Stimulated activated CD4-positive, alpha-beta T cell treated with anti-CD3 and anti-CD28 coated beads, TNF-alpha, amount 100 ng/mL, for 48 hours (primary cell): ENCODE measurements around the gene HSPA13.
"Not testable (repeated sequence)": the region's sequence is repeated elsewhere in the genome, so short reads cannot be mapped to it uniquely, and the experiment has no call there.

Experiments used
- DNase-seq, 3 donors: peaks; one replicate each; pipeline ENCODE4 v3.0.0-alpha.2; 2020; ENCODE audit warnings: low read depth in 3 of 3

HSPA13 gene, protein sequence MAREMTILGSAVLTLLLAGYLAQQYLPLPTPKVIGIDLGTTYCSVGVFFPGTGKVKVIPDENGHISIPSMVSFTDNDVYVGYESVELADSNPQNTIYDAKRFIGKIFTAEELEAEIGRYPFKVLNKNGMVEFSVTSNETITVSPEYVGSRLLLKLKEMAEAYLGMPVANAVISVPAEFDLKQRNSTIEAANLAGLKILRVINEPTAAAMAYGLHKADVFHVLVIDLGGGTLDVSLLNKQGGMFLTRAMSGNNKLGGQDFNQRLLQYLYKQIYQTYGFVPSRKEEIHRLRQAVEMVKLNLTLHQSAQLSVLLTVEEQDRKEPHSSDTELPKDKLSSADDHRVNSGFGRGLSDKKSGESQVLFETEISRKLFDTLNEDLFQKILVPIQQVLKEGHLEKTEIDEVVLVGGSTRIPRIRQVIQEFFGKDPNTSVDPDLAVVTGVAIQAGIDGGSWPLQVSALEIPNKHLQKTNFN

DNA sequence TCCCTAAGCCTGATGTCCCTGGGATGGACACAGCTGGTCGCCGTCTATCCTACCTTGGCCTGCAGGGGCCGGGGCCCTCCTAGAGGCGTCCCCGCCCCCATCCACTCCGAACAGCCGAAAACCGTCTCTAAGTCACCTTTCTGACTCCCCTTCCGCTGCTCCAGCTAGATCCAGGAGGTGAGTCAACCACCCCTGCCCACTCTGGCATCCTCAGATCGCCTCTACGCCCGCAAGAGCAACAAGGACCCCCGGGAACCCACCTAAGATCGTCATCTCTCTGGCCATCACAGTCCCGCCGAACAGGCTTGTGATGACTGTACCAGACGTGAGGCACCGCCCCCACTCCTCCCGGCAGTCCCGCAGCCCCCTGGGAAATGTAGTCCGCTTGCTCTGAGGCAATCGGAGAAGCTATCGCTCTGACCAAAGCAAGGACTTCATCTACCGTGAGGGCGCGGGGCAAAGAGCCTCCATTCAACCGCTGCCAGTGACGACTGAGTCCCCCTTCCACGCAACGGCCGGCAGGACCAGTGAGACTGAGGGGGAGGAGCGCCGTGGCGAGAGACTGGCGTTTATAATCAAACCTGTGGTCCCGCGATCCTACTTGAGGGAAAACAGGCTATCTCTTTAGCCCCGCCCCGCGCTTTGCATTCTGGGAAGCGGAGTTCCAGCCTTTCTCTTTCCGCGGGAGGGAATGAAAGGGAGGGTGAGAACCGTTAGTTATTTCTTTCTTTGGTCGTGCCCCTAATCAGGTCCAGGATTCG is at the start of gene HSPA13:
HSPA13 (minus strand) TSS at position 312 of the 761 bp plus-strand sequence; CDS start at position 285, 27 bp downstream.
- peak; percentile 94 to 99 (median 96) for DNase-seq

DNA sequence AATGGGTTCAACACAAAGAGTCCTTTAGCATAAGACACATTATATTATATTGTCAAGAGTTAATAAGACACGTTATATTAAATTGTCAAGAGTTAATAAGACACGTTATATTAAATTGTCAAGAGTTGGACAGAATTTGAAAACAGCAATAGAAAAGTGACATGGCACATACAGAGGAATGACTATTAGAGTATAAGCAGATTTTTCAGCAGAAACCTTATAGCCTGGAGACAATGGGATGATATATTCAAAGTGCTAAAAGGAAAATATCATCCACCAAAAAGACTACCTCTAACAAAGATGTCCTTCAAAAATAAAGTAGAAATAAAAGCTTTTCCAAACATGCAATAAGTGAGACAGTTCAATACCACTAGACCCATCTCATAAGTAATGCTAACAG is 36.0 kb upstream of the HSPA13 start:
- no peak for DNase-seq

DNA sequence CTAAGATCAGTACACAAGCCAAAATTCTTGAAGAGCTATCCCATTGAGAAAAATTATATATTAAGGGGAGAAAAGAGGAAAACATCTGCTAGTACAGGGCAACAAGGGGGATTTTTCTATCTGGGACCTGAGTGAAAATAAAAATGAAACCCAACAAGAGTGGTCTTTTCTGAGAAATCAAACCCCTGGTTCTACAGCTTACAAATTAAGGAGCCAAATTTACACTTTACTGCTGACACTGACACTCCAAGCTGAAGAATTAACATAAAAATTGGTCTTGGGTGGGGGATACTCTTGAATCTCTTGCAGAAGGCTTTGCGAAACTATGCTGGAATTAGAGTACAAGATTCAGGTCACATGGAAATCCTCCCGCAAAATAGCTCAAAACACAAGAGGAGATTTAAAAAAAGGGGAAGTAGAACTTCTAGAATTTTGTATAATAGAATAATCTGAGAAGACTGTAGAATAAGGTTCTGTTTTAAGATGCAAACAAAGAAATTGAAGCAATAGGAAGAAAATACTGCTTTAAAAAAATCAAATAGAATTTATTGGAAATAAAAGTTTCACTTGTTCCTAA is 32.1 kb upstream of the HSPA13 start:
- DNase-seq: no peak

DNA sequence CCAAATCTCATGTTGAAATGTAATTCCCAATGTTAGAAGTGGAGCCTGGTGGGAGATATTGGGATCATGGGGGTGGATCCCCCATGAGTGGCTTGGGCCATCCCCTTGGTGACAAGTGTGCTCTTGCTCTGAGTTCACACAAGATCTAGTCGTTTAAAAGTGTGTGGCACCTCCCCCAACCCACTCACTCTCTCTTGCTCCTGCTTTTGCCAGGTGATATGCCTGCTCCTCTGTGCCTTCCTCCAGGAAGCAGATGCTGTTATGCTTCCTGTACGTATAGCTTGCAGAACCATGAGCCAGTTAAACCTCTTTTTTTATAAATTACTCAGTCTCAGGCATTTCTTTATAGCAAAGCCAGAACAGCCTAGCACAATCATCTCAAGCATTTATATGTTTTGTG is 23.0 kb upstream of the HSPA13 start:
- no peak for DNase-seq

DNA sequence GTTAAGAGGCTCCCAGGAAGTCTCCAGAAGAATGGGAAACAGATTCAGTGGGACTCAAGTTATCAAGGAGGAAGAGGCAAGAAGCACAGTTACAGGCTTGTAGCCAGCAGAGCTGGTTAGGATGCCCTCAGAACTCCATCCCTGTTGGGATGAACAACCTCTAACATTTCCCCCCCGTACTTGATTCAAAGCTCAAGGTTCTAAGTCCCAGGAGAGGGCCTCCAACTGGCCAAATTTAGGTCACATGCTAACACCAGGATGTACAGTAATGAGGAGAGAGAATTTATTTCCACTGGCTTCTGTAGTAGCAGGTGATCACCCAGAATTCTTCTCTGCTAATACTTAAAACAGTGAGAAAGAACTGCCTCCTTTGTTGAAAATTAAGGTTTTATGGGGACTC is 22.3 kb upstream of the HSPA13 start:
- DNase-seq: no peak

DNA sequence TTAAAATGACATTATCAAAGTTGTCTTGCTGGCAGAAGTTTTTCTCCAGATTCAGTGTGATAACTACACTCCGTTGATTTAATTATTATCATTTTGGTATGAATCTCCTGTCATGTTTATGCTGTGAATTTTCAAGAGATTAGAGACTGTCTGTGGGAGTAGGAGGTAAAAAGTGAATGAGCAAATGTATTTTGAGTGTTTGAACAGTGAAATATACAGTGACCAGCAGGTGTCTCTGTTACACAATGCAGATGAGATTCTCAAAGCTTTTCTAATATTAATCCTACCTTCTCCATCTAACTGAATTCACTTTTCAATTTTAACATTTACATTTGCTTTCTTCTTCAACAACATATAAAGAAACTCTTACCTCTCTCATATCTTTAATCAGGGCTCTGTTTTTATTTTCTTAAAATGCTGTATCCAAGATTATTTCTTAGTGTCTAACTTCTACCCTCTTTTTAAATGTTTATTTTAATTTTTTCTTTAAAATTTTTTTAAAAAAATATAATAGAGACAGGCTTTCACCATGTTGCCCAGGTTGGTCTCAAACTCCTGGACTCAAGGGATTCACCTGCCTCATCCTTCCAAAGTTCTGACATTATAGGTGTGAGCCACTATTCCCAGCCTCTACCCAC is 20.9 kb upstream of the HSPA13 start:
- no peak for DNase-seq

DNA sequence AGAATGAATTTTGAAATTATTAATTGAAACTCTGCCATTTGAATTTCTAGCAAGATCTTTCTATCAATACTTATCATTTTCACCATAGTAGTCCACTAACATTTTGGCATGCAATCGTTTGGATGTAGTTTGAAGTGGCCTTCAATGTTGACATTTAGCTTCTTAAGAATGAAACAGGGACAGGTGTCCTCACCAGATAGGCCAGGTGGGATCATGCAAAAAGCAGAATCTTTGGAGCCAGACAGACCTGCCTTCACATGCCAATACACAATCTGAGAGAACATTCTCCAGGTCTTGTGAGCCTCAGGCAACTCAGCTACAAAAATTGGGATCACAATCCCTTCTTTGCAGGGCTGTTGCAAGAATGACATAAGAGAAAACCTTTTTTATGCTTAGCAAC is 18.3 kb upstream of the HSPA13 start:
- no peak for DNase-seq

DNA sequence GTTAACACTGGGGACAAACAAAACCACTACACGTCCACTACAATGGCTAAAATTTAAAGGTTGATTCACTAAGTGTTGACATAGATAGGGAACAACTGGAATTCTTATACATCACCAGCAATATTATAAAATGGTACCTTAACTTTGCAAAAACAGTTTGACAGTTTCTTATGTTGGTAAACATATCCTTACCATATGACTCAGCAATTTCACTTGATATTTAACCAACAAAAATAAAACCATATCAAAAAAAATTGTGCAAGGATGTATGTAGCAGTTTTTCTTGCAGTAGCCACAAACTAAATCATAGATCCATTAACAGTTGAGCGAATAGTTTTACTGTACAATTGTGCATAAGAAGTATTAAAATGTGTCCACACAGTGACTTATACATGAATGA is 5.3 kb upstream of the HSPA13 start:
- no peak for DNase-seq

DNA sequence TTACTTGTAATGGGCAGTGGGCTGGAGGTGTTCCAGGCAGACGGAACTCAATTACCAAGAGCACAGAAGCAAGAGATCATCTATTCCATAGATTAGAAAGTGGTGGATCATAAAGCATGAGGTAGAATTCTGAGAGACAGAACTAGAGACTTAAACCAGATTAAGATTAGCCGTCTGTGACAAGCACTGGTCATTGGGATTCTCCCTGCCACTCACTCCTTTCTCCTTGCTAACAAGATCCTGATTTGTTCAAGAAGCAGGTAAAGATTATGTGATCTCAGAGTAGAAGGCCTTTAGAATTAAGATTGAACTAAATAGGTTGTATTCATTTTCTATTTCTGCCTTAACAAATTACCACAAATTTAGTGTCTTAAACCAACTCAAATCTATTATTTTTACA is 1.5 kb upstream of the HSPA13 start:
- DNase-seq: no peak

DNA sequence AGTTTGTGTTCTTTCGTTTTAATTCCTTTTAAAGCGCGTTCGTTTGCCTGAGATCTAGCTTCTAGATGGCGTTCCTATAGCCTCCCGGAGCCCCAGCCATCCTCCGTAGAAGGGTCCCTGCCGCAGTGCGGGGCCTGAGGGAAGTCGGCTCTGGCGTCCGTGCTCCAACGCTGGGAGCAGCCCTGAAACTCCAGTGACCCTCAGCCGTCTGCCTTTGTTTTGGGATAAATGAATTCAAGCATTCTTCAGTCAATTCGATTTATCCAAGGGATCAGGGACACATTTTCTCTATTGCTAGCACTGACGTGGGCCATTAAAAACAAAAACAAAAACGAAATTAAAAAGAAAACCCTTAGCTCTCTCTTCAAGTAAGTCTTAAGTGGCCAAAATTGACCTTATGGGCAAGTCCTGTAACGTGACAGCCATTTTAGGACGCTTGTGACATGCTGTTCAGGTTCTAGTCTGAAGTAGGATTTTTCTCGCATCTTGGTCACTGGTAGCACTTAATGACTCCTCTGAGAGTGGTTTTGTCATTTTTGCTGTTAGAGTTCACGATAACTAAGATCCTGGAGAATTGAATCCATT is 742 bp upstream of the HSPA13 start:
- no peak for DNase-seq

DNA sequence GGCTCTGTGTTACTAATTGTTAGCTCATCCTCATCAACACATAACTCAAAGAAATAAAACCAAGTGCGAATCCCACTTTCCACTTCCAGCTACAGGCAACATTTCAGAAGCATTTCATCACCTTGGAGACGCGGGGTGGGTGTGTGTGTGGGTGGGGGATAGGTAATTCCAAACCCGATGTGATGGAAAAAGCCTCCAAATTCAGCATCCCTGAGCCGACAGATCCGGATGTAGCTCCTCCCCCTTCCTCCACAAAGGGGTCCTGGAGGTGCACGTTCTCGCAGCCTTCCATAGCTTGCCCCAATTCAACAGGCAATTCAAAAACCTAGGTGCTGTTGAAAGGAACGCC is 486 bp downstream of the HSPA13 start:
- DNase-seq: peak; percentile 8 to 27 (median 15)

DNA sequence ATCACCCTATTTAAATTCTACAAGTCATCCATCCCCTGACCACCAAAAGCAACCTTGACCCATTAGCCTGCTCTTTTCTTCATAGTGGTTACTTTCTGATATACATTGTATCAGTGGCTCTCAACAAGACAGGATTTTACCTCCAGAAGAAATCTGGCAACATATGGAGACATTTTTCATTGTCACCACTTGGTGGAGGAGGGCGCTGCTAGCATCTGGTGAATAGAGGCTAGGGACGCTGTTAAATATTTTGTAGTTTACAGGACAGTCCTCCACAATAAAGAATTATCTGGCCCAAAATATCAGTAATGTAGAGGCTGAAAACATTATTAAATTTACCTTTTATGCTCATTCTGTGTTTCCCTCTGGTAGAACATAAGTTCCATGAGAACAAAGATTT is 6.1 kb downstream of the HSPA13 start:
- no peak for DNase-seq

DNA sequence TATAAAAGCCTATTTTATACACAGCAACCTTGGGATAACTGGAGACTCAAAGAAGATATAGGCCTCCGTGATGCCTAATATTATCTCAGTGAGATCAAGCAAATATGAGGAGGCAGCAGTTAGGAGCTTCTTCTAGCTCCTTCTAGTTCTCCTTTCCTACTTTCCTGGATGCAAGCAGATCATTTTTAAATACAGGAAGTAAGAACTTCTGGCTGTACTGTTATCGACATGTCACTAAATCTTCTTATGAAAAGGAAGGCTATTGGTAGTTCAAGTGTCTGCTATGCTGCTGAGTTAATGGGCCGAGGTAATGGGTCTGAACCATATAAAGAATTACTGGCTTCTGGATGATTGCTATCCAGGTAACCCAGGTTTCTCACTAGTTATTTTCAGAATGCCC is 15.9 kb downstream of the HSPA13 start:
- DNase-seq: no peak

DNA sequence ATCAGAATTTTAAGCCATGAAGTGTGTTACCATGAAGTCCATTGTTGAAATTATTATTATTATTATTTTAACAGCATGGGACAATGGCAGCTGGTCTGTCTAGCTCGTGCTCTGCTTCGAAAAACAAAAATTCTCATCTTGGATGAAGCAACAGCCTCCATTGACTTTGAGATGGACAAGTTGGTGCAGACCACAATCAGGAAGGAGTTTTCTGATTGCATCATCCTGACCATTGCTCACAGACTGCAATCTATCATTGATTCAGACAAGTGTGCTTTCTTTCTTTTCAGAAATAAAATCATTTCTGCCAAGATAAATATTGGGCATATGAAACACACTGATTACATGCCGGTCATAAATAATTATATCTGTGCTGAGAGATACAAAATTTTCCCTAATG is 21.0 kb downstream of the HSPA13 start:
- DNase-seq: no peak

DNA sequence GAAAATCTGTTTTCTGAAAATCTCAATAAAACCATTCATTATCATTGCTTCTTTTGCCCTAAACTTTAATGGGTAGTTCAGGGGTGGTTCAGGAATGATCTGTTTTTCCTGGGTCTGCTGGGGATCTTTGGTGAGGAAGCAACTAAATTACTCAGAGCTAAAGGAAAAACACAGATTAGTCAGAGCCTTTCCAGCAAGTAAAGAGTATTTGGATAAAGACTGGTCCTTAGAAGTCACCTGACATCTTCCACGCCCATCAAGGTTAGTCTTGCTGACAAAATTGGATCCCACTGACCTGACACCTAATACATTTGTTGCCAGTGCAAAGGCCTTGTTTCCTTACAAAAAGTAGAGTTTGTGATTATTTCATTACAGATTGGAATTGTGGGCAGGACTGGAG is 24.2 kb downstream of the HSPA13 start:
- DNase-seq: no peak

DNA sequence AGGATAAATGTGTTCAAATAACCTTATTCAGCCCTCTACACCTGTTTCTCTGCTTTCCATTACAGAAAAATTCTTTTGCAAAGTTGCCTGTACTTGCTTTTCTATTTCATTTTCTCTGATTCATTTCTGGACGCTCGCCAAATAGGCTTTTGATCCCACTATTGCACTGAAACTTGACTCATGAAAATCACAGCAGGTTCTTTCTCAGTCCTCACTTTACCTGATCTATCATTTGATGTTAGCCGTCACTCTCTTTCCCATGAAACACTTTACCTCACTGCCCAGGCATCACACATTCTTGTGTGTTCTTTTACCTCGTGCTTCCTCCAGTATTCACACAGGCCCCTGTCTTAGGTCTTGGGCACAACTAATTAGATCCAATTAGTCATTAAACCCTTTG is 26.2 kb downstream of the HSPA13 start:
- no peak for DNase-seq

DNA sequence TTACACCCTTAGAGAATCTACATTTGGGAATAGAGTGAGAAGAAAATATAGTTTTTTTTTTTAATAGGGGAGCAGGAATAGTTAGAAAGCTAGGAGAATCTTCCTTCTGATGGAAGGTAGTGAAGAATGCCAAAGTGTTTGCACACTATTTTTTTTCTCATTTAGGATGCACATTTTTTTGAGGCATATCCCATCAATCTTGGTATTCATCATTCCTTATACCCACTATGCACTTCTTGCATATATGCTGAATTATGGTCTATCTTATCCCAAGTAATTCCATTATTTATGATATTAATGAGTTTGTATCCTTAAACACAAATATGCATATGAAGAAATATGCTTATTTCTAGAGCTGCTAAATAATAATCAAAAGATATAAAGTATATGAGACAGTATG is 28.4 kb downstream of the HSPA13 start:
- no peak for DNase-seq

DNA sequence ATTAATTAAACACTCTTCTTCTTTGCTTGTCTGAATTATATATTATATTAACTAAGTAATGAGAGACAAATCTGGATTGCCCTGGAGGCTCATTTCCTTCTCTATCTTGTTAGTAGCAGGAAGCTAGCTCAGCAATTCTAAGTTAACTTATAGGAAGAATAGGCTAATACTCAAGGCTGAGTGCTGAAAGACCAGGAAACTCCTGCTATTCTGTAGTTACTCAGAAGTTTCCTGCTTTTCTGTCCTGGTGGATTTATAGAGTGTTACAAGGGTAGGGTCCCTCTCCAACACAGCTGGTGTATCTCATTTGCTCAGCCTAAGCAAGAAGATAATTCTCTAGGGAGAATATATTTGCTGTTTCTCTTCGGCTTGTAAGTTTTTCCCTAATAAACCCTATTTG is 29.2 kb downstream of the HSPA13 start:
- no peak for DNase-seq

DNA sequence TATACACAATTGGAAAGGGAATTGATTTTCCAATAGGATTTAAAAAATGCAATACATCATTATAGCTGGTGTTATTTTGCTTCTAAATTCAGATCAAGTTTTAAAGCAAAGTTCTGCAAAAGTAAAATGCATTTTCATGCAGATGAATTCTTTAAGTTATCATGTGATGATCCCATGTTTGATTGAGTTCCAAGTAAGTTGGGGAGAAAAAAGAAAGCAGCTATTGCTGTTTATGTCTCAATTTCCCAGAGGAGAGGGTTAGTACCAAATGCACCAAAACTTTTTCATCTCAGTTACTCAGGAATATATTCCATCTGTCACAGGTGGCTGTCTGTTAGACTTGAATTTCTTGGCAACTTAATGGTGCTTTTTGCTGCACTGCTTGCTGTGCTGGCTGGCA is 29.7 kb downstream of the HSPA13 start:
- DNase-seq: no peak

DNA sequence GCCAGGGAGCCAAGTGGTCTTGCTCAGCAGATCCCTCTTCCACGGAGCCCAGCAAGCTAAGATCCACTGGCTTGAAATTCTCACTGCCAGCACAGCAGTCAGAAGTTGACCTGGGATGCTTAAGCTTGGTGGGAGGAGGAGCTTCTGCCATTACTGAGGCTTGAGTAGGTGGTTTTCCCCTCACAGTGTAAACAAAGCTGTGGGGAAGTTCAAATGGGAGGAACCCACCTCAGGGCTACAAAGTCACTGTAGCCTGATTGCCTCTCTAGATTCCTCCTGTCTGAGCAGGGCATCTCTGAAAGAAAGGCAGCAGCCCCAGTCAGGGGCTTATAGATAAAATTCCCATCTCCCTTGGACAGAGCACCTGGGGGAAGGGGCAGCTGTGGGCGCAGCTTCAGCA is 55.6 kb downstream of the HSPA13 start:
- DNase-seq: not testable (repeated sequence)

DNA sequence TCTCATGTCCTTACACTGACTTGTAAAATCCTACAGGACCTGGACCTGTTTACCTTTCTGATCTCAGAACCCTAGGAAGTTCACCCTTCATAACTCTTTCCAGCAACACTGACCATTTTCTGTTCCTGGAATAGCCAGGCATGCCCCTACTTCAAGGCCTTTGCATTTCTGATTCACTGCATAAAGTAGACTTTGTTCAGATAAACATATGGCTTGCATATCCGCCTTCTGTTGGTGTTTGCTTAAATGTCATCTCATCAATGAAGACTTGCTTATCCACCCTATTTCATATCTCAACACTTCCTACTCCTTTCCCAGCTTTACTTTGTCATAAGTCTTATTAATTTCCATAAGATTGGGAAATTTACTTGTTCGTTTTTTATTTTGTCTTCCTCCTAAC is 57.4 kb downstream of the HSPA13 start:
- DNase-seq: no peak
